Mesenchymal stem cell (in vitro differentiated cells and primary cell): ENCODE data around the gene ICA1L.

Experiments
- DNase-seq: peaks from one replicate; pipeline ENCODE4 v3.0.0-alpha.2; 2013
- H2AFZ ChIP-seq: one replicate; pipeline ENCODE4 v1.6.1; 2013; ENCODE audit warnings: low read depth, mild to moderate bottlenecking, control low read depth, inconsistent platforms, low read length, moderate library complexity
- H2AK5ac ChIP-seq: 2 replicates; pipeline ENCODE4 v1.6.1; 2013; ENCODE audit warnings: low read length, moderate library complexity, mild to moderate bottlenecking, inconsistent platforms; ENCODE audit not compliant: severe bottlenecking
- H2BK120ac ChIP-seq: one replicate; pipeline ENCODE4 v1.6.1; 2013; ENCODE audit warnings: low read depth, mild to moderate bottlenecking, inconsistent platforms, low read length, moderate library complexity
- H2BK12ac ChIP-seq, 2 experiments: one replicate each; pipeline ENCODE4 v1.6.1; 2013; ENCODE audit warnings: inconsistent platforms in 2 of 2, low read length in 2 of 2, mild to moderate bottlenecking in 2 of 2, moderate library complexity in 2 of 2, control low read depth in 1 of 2
- H2BK15ac ChIP-seq: one replicate; pipeline ENCODE4 v1.6.1; 2013; ENCODE audit warnings: mild to moderate bottlenecking, low read depth, inconsistent platforms; ENCODE audit not compliant: poor library complexity, severe bottlenecking
- H2BK5ac ChIP-seq: 2 replicates; pipeline ENCODE4 v1.6.1; 2013; ENCODE audit warnings: low read depth, mild to moderate bottlenecking, low read length, control low read depth, inconsistent platforms; ENCODE audit not compliant: poor library complexity, severe bottlenecking
- H3K14ac ChIP-seq, 2 experiments: one replicate each; pipeline ENCODE4 v1.6.1; 2013; ENCODE audit warnings: inconsistent platforms in 2 of 2, low read length in 2 of 2, control low read depth in 1 of 2, mild to moderate bottlenecking in 1 of 2, moderate library complexity in 1 of 2
- H3K18ac ChIP-seq, 2 experiments: one replicate each; pipeline ENCODE4 v1.6.1; 2013; ENCODE audit warnings: inconsistent platforms in 2 of 2, low read length in 2 of 2, control low read depth in 1 of 2, low read depth in 1 of 2, mild to moderate bottlenecking in 1 of 2
- H3K23ac ChIP-seq, 2 experiments: one replicate each; pipeline ENCODE4 v1.6.1; 2013; ENCODE audit warnings: inconsistent platforms in 2 of 2, low read length in 2 of 2, mild to moderate bottlenecking in 2 of 2, moderate library complexity in 2 of 2, control low read depth in 1 of 2
- H3K27ac ChIP-seq: 2 replicates; pipeline ENCODE4 v1.5.1; 2013; ENCODE audit warnings: mild to moderate bottlenecking, moderate library complexity, low read length, control low read depth, inconsistent platforms; ENCODE audit not compliant: poor library complexity, severe bottlenecking
- H3K27me3 ChIP-seq, 2 experiments: 2 replicates each; pipeline versions ENCODE4 v1.6.1 to v1.7.0; 2013; ENCODE audit warnings: low read length in 2 of 2, mild to moderate bottlenecking in 2 of 2, moderate library complexity in 2 of 2, control low read depth in 1 of 2, inconsistent platforms in 1 of 2; ENCODE audit not compliant: control insufficient read depth in 1 of 2, insufficient read depth in 1 of 2
- H3K36me3 ChIP-seq, 2 experiments: 2 replicates each; pipeline versions ENCODE4 v1.6.1 to v1.7.0; 2013; ENCODE audit warnings: low read length in 2 of 2, control low read depth in 1 of 2, inconsistent platforms in 1 of 2, low read depth in 1 of 2, mild to moderate bottlenecking in 1 of 2; ENCODE audit not compliant: insufficient read depth in 2 of 2, control insufficient read depth in 1 of 2
- H3K4ac ChIP-seq, 2 experiments: one replicate each; pipeline ENCODE4 v1.6.1; 2013; ENCODE audit warnings: inconsistent platforms in 2 of 2, low read length in 2 of 2, mild to moderate bottlenecking in 2 of 2, moderate library complexity in 2 of 2, control low read depth in 1 of 2, low read depth in 1 of 2
- H3K4me1 ChIP-seq: 2 replicates; pipeline ENCODE4 v1.6.1; 2013; ENCODE audit warnings: low read depth, low read length, control low read depth; ENCODE audit not compliant: control insufficient read depth, insufficient read depth
- H3K4me2 ChIP-seq: 2 replicates; pipeline ENCODE4 v1.6.1; 2013; ENCODE audit warnings: low read length, mild to moderate bottlenecking, inconsistent platforms; ENCODE audit not compliant: poor library complexity, severe bottlenecking
- H3K4me3 ChIP-seq, 2 experiments: 2 replicates each; pipeline versions ENCODE4 v1.5.1 to v1.7.0; 2013; ENCODE audit warnings: low read length in 2 of 2, mild to moderate bottlenecking in 2 of 2, control low read depth in 1 of 2, low read depth in 1 of 2; ENCODE audit not compliant: insufficient read depth in 1 of 2
- H3K79me1 ChIP-seq: replicated peaks from 2 replicates; pipeline ENCODE4 v1.6.1; 2013; ENCODE audit warnings: mild to moderate bottlenecking, control low read depth, low read length, inconsistent platforms; ENCODE audit not compliant: poor library complexity, severe bottlenecking
- H3K9ac ChIP-seq: 2 replicates; pipeline ENCODE4 v1.7.0; 2013; ENCODE audit warnings: mild to moderate bottlenecking, low read length, moderate library complexity
- H3K9me3 ChIP-seq: 2 replicates; pipeline ENCODE4 v1.7.0; 2013; ENCODE audit warnings: mild to moderate bottlenecking, low read length; ENCODE audit not compliant: control insufficient read depth
- H4K8ac ChIP-seq: one replicate; pipeline ENCODE4 v1.6.1; 2013; ENCODE audit warnings: inconsistent platforms, mild to moderate bottlenecking, low read length, moderate library complexity
- H4K91ac ChIP-seq: one replicate; pipeline ENCODE4 v1.6.1; 2013; ENCODE audit warnings: mild to moderate bottlenecking, low read length, inconsistent platforms
- WGBS: methylation state at CpG from one replicate; pipeline ENCODE4 v1.1.7; 2013; ENCODE audit warnings: mixed read lengths; 5-methylcytosine and 5-hydroxymethylcytosine counted together

The ICA1L gene

DNA sequence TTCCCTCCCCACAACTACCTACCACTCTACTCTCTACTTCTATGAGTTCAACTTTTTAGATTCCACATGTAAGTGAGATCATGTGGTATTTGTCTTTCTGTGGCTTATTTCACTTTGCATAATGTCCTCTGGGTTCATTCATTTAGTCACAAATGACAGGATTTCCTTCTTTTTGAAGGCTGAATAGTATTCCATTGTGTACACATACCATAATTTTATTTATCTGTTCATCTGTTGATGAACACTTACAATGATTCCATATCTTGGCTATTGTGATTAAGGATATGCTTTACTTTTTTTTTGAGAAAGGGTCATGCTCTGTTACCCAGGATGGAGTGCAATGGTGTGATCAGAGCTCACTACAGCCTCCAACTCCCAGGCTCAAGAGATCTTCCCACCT, 73.6 kb downstream of the ICA1L start:
- no peak overlapping the region for H3K4me2 ChIP-seq
- no peak overlapping the region for H4K91ac ChIP-seq

GRCh38 chr2:202790676-202791075, 80.9 kb downstream of the ICA1L start:
- no peak overlapping the region for H4K8ac ChIP-seq
- H2AFZ ChIP-seq = no peak overlapping the region
- no peak overlapping the region for H3K4me3 ChIP-seq
- no peak overlapping the region for H3K4me2 ChIP-seq
- H3K14ac ChIP-seq = no peak overlapping the region
- no peak overlapping the region for H2AK5ac ChIP-seq
- no peaks in the 10 kb centered on the region for H3K27me3 ChIP-seq
- H2BK12ac ChIP-seq = no peak overlapping the region
- no peak overlapping the region for H3K9ac ChIP-seq
- no peak overlapping the region for H3K4ac ChIP-seq
- no peak overlapping the region for H2BK5ac ChIP-seq
- H3K27ac ChIP-seq = no peak overlapping the region
- H3K79me1 ChIP-seq = no peaks in the 10 kb centered on the region
- H3K4me1 ChIP-seq = no peaks in the 10 kb centered on the region
- no peak overlapping the region for H4K91ac ChIP-seq
- no peak overlapping the region for H2BK15ac ChIP-seq
- H3K18ac ChIP-seq = no peak overlapping the region
- WGBS = 92% methylated on average over 1 of the region's 2 CpGs
- H3K36me3 ChIP-seq = peaks cover 0 to 3% of the 10 kb centered on the region in 2 experiments
- H3K23ac ChIP-seq = no peak overlapping the region
- H3K9me3 ChIP-seq = no peaks in the 10 kb centered on the region
- no peak for DNase-seq
- H2BK120ac ChIP-seq = no peak overlapping the region

More for the DNA sequence above, 73.6 kb downstream of the ICA1L start:
- H3K4me1 ChIP-seq = no peaks in the 10 kb centered on the region
- no peak overlapping the region for H3K23ac ChIP-seq
- H3K4me3 ChIP-seq = no peak overlapping the region
- H2AFZ ChIP-seq = no peak overlapping the region
- no peak overlapping the region for H2BK15ac ChIP-seq
- H3K27me3 ChIP-seq = no peaks in the 10 kb centered on the region
- H3K79me1 ChIP-seq = no peaks in the 10 kb centered on the region
- no peak overlapping the region for H3K27ac ChIP-seq
- no peak overlapping the region for H2AK5ac ChIP-seq
- H2BK12ac ChIP-seq = no peak overlapping the region
- no peak overlapping the region for H2BK120ac ChIP-seq
- H4K8ac ChIP-seq = no peak overlapping the region
- no peak overlapping the region for H3K14ac ChIP-seq
- H3K36me3 ChIP-seq = no peaks in the 10 kb centered on the region
- no peak overlapping the region for H3K4ac ChIP-seq
- H3K9ac ChIP-seq = no peak overlapping the region
- H2BK5ac ChIP-seq = no peak overlapping the region
- no peaks in the 10 kb centered on the region for H3K9me3 ChIP-seq
- no peak for DNase-seq
- no peak overlapping the region for H3K18ac ChIP-seq

GRCh38 chr2:202786842-202787241, 84.7 kb downstream of the ICA1L start:
- H3K14ac ChIP-seq = no peak overlapping the region
- no peaks in the 10 kb centered on the region for H3K27me3 ChIP-seq
- peaks cover 0 to 3% of the 10 kb centered on the region in 2 experiments for H3K36me3 ChIP-seq
- WGBS = 96% methylated on average over 2 of the region's 2 CpGs
- no peak overlapping the region for H3K27ac ChIP-seq
- H2BK12ac ChIP-seq = no peak overlapping the region
- H3K4me3 ChIP-seq = no peak overlapping the region
- H3K79me1 ChIP-seq = no peaks in the 10 kb centered on the region
- no peak overlapping the region for H3K18ac ChIP-seq
- H3K4me1 ChIP-seq = no peaks in the 10 kb centered on the region
- no peak overlapping the region for H3K23ac ChIP-seq
- H3K9me3 ChIP-seq = no peaks in the 10 kb centered on the region
- H2AK5ac ChIP-seq = no peak overlapping the region
- no peak overlapping the region for H2BK120ac ChIP-seq
- no peak overlapping the region for H2BK15ac ChIP-seq
- H3K4me2 ChIP-seq = no peak overlapping the region
- no peak overlapping the region for H3K9ac ChIP-seq
- H4K8ac ChIP-seq = no peak overlapping the region
- no peak overlapping the region for H2AFZ ChIP-seq
- H4K91ac ChIP-seq = no peak overlapping the region
- H3K4ac ChIP-seq = no peak overlapping the region
- H2BK5ac ChIP-seq = no peak overlapping the region
- no peak for DNase-seq

- H3K9me3 ChIP-seq = no peaks in the 10 kb centered on the region
- no peak overlapping the region for H2BK12ac ChIP-seq
- H3K18ac ChIP-seq = no peak overlapping the region
- no peak overlapping the region for H3K4ac ChIP-seq
- H3K14ac ChIP-seq = no peak overlapping the region
- no peak overlapping the region for H3K4me2 ChIP-seq
- no peaks in the 10 kb centered on the region for H3K36me3 ChIP-seq
- H2BK120ac ChIP-seq = no peak overlapping the region
- H3K27ac ChIP-seq = no peak overlapping the region
- peaks cover 2% of the 10 kb centered on the region for H3K4me1 ChIP-seq
- no peak overlapping the region for H4K91ac ChIP-seq
- 93% methylated on average over 2 of the region's 3 CpGs for WGBS
- no peak overlapping the region for H3K4me3 ChIP-seq
- H2BK5ac ChIP-seq = no peak overlapping the region
- H2AFZ ChIP-seq = no peak overlapping the region
- DNase-seq = no peak
- H3K79me1 ChIP-seq = no peaks in the 10 kb centered on the region
- peak overlapping the region; percentile 10 for H3K9ac ChIP-seq
- no peaks in the 10 kb centered on the region for H3K27me3 ChIP-seq
- H4K8ac ChIP-seq = no peak overlapping the region
- H2BK15ac ChIP-seq = no peak overlapping the region
- H2AK5ac ChIP-seq = no peak overlapping the region
- no peak overlapping the region for H3K23ac ChIP-seq
These were observed 88.5 kb downstream of the ICA1L start for GRCh38 chr2:202782940-202783558.
